DOHH2 (cell line): Measurements from ENCODE around the gene MARCHF3.

Source experiments
- H3F3A ChIP-seq: fragments of 200-600 bp; sonication (generic), shearing (Covaris generic); 2 replicates; pipeline ENCODE4 v1.6.0; 2016; ENCODE audit warnings: antibody characterized with exemption, mild to moderate bottlenecking; ENCODE audit not compliant: control insufficient read depth, insufficient read depth
- H3K27ac ChIP-seq: fragments of 200-600 bp; sonication (generic); 2 replicates; pipeline ENCODE4 v1.5.1; 2014; ENCODE audit warnings: low read depth, mild to moderate bottlenecking, low read length, moderate library complexity
- H3K27me3 ChIP-seq: fragments of 200-600 bp; sonication (generic); 2 replicates; pipeline ENCODE4 v1.6.1; 2014; ENCODE audit warnings: mild to moderate bottlenecking, low read length, mixed read lengths; ENCODE audit not compliant: control insufficient read depth
- H3K36me3 ChIP-seq: fragments of 200-600 bp; sonication (generic); 2 replicates; pipeline ENCODE4 v1.6.1; 2014; ENCODE audit warnings: mild to moderate bottlenecking, low read length, moderate library complexity, mixed read lengths; ENCODE audit not compliant: control insufficient read depth
- H3K4me1 ChIP-seq: fragments of 200-600 bp; sonication (generic); 2 replicates; pipeline ENCODE4 v1.6.1; 2014; ENCODE audit warnings: mild to moderate bottlenecking, low read length, mixed read lengths; ENCODE audit not compliant: control insufficient read depth
- H3K4me2 ChIP-seq: fragments of 200-600 bp; sonication (generic); 2 replicates; pipeline ENCODE4 v1.6.0; 2014; ENCODE audit warnings: mild to moderate bottlenecking, low read length, moderate library complexity
- H3K4me3 ChIP-seq: fragments of 200-600 bp; sonication (generic); 2 replicates; pipeline ENCODE4 v1.5.1; 2014; ENCODE audit warnings: mild to moderate bottlenecking, low read length, mixed read lengths
- H3K79me2 ChIP-seq: fragments of 200-600 bp; sonication (generic); 2 replicates; pipeline ENCODE4 v1.6.1; 2014; ENCODE audit warnings: mild to moderate bottlenecking, low read length, mixed read lengths; ENCODE audit not compliant: control insufficient read depth
- H3K9me2 ChIP-seq: fragments of 200-600 bp; sonication (generic); replicated peaks from 2 replicates; pipeline ENCODE4 v1.6.1; 2014; ENCODE audit warnings: mild to moderate bottlenecking, low read length, mixed read lengths; ENCODE audit not compliant: control insufficient read depth
- H3K9me3 ChIP-seq: fragments of 200-600 bp; sonication (generic); 2 replicates; pipeline ENCODE4 v1.6.1; 2014; ENCODE audit warnings: antibody characterized with exemption, low read length, mixed read lengths; ENCODE audit not compliant: control insufficient read depth, insufficient read depth
- H4K20me1 ChIP-seq: fragments of 200-600 bp; sonication (generic); 2 replicates; pipeline ENCODE4 v1.6.0; 2014; ENCODE audit warnings: low read depth, mild to moderate bottlenecking, antibody characterized with exemption, low read length, moderate library complexity; ENCODE audit not compliant: control insufficient read depth, insufficient read depth
- CTCF ChIP-seq: fragments of 200-600 bp; sonication (generic); IDR thresholded peaks from one replicate; pipeline ENCODE4 v1.5.1; 2014; ENCODE audit warnings: antibody characterized with exemption, mild to moderate bottlenecking, low read depth, low read length; ENCODE audit not compliant: poor library complexity, severe bottlenecking
- EZH2phosphoT487 ChIP-seq: fragments of 200-600 bp; sonication (generic); IDR thresholded peaks from 2 replicates; pipeline ENCODE4 v1.6.1; 2017; ENCODE audit warnings: borderline replicate concordance, mild to moderate bottlenecking, antibody characterized with exemption, low read length, moderate library complexity, mixed read lengths

The MARCHF3 gene

GRCh38 chr5:127064253-127064840 lies 34.0 kb upstream of the MARCHF3 start:
- H3K9me3 ChIP-seq: no peaks in the 10 kb centered on the region
- no peak overlapping the region for H3K4me2 ChIP-seq
- no peaks in the 10 kb centered on the region for H3K27me3 ChIP-seq
- no peaks in the 10 kb centered on the region for H3F3A ChIP-seq
- H4K20me1 ChIP-seq: no peaks in the 10 kb centered on the region
- no peaks in the 10 kb centered on the region for H3K4me1 ChIP-seq
- H3K4me3 ChIP-seq: no peak overlapping the region
- TF ChIP-seq CTCF (no peak), EZH2phosphoT487 (no peak)
- no peak overlapping the region for H3K27ac ChIP-seq
- H3K9me2 ChIP-seq: no peaks in the 10 kb centered on the region
- H3K79me2 ChIP-seq: no peaks in the 10 kb centered on the region
- peaks cover 6% of the 10 kb centered on the region for H3K36me3 ChIP-seq

- no peaks in the 10 kb centered on the region for H3K9me3 ChIP-seq
Observed at GRCh38 chr5:127063257-127063913, 33.0 kb upstream of the MARCHF3 start.

GRCh38 chr5:127061956-127062355 lies 31.6 kb upstream of the MARCHF3 start:
- H3K4me1 ChIP-seq: no peaks in the 10 kb centered on the region
- no peak overlapping the region for H3K27ac ChIP-seq
- no peaks in the 10 kb centered on the region for H4K20me1 ChIP-seq
- no peaks in the 10 kb centered on the region for H3K9me3 ChIP-seq
- no peak overlapping the region for H3K4me3 ChIP-seq
- no peaks in the 10 kb centered on the region for H3K9me2 ChIP-seq
- TF ChIP-seq EZH2phosphoT487 (no peak), CTCF (no peak)
- no peak overlapping the region for H3K4me2 ChIP-seq
- no peaks in the 10 kb centered on the region for H3K27me3 ChIP-seq
- no peaks in the 10 kb centered on the region for H3K79me2 ChIP-seq
- no peaks in the 10 kb centered on the region for H3F3A ChIP-seq
- peaks cover 6% of the 10 kb centered on the region for H3K36me3 ChIP-seq

More at GRCh38 chr5:127063257-127063913, 33.0 kb upstream of the MARCHF3 start:
- Histone ChIP-seq H3F3A (no peaks in the 10 kb centered on the region), H3K36me3 (peaks cover 6% of the 10 kb centered on the region), H3K79me2 (no peaks in the 10 kb centered on the region), H3K9me2 (no peaks in the 10 kb centered on the region), H4K20me1 (no peaks in the 10 kb centered on the region), H3K27me3 (no peaks in the 10 kb centered on the region), H3K4me2 (no peak overlapping the region), H3K27ac (no peak overlapping the region), H3K4me1 (no peaks in the 10 kb centered on the region), H3K4me3 (no peak overlapping the region)
- TF ChIP-seq CTCF: no peak
- no peak for TF ChIP-seq EZH2phosphoT487
